Ammon's horn (tissue), 1 donor: ENCODE data around the gene SRPX.

Experiments used
- DNase-seq: peaks from one replicate; pipeline ENCODE4 v3.0.0-alpha.2; 2016; ENCODE audit warnings: low spot score

The SRPX gene

GRCh38 chrX:38206542-38206941, 14.1 kb downstream of the SRPX start:
- peak; percentile 25 for DNase-seq

- DNase-seq: no peak
These were observed 14.6 kb downstream of the SRPX start for GRCh38 chrX:38206036-38206435.

- no peak for DNase-seq
These were observed 15.6 kb downstream of the SRPX start for GRCh38 chrX:38205039-38205438.

DNA sequence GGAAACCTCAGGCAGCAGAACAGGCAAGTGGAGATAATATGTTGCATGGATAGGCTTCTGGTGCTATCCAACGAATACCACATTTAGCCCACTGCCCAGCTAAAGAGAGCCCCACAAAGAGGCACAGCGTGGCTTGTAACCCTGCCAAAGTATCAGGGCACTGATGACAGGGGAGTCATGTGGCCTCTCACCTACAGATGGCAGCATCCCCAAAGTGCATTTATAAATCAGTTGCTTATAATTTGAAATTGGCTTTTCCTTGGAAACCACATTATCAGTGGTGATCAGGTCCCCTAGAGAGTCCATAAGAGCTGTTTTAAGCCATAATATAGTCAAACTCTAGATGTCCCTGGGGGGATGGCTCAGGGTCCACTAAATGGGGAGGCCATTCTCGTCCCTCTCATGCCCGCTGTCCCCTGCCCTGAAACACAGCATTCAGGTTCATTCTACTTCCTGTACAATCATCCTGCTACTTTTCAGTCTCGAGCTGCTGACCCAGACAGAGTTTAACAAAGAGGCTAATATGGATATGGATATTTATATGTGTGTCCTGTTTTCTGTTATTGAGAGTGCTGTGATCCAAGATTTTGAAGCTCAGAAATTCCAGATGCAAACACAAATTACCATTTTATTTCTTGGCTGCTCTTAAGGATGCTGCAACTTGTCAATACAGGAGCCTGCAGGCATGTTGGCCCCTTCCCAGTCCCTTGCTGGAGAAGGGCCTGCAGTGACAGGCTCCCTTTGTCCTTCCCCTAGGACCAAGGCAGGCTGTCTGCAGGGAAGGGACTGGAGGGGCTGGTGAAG, 28.5 kb downstream of the SRPX start:
- peak; percentile 30 for DNase-seq

GRCh38 chrX:38189431-38190250, 31.0 kb downstream of the SRPX start:
- no peak for DNase-seq

GRCh38 chrX:38183596-38183995, 37.1 kb downstream of the SRPX start:
- no peak for DNase-seq

- DNase-seq: no peak
These were observed 39.3 kb downstream of the SRPX start for GRCh38 chrX:38181357-38181756.

DNA sequence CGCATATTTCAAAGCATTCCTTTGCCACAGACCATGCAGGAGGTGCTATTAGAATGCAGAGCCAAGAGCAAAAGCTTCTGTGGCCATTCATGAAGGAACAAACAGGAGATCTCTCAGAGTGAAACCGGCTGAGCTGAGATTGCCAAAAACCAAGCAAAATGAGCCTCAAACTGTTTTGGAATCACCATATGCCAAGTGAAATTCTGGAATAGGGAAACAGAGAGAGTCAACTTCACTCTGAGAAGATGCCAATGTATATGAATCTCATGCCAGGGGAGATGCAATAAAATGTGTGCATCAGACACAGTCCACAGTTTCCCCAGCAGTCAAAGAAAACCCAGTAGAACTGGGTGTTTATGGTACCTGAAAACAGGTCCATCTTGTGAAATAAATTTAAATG, 42.3 kb downstream of the SRPX start:
- DNase-seq: no peak

GRCh38 chrX:38175139-38175538, 45.5 kb downstream of the SRPX start:
- DNase-seq: peak; percentile 43

DNA sequence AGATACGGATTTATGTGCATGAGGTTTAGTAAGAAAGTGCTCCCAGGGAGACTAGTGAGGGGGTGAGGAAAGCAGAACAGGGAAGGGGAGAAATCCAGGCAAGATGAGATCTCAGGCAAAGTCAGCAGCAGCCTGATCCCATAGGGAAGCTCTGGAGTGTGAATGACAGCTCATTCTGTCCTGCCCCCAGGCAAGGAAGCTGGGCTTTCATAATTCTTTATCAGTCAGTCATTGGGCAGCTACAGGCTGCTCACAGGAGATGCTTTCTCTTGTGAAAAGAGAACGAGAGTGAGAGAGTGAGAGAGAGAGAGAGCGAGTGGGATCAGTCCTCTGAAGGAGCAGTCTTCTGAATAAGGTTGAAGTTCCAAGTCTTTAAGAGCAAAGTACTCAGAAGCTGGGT, 48.1 kb downstream of the SRPX start:
- no peak for DNase-seq

GRCh38 chrX:38170556-38170955, 50.1 kb downstream of the SRPX start:
- no peak for DNase-seq

DNA sequence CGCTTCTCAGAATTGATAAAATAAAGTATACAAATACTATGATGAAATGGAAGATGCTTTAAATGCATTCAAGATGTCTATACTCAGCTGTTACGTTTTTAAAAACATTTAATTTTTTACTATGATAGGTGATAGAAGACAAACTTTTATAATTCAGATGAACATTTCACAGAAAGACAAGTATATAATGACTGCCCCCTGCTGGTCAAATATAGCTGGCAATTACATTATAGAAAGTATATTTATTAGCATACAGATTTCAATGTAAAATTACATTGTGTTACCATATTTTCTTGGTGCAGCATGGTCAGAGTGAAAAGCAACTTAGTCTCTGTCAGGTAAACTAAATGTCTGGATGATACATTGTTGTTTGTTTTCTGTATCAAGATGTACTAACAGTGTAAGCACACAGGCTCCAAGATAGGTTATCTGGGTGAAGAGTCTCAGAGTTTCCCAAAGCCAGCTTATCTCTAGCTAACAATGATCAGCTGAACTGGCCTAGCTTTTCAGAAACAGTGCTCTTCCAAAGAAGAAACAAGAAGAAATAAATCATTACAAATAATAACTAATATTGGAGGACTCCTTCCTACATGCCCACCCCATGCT, 54.1 kb downstream of the SRPX start:
- DNase-seq: peak; percentile 5

DNA sequence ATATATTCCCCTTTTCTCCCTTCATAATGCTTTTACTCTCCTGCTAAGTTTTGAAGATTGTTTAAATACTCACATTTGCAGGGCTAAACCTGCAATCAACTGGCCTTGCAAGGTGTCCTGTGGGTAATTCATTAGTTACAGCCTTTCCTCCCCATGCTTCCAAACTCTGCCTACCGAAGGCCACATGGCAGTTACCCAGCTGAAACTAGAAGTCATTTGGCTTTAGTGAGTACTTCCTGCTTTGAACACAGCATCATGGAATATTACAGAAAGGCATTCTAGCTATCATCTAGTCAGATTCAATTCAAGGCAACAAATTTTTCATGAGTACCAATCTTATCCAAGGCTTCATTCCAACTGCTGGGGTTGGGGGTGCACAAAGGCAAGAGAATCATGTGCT, 55.6 kb downstream of the SRPX start:
- DNase-seq: no peak

DNA sequence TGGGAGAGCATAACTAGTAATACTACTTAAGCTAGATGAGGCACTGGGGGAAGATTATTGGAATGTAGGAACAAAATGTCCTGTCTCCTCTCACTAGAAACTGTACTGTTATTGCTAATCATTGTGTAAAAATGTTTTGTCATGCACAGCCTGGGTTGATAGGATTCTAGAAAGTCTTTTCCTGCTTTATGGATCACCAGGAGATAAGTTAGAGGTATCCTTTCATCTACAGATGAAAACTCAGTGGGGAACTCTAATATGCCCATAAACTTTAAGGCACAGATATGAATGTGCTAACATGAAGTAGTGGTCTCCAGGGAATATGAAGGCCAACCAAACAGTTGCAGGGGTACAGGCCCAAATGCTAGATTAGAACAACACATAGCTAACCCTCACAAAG, 57.5 kb downstream of the SRPX start:
- no peak for DNase-seq

- no peak for DNase-seq
These were observed 63.8 kb downstream of the SRPX start for GRCh38 chrX:38156838-38157237.

- DNase-seq: no peak
These were observed 65.9 kb downstream of the SRPX start for GRCh38 chrX:38154818-38155217.

DNA sequence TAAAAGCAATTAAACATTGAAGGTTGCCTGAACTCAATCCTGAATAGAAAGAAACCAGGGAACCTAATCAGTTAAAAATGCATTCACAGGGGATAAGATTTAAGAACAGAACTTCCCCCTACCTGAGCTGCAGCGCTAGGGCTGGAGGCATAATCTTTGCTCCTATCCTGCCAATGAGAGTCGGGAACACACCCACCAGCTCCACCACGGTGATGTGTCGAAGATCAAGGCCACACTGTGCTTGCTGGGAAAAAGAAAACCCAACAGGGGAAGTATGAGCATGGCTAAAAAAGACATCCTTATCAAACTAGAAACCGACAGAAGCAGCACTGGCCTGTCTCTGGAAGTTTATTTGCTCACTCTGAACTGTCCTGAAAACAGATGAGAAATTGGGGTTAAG, 66.3 kb downstream of the SRPX start:
- no peak for DNase-seq

DNA sequence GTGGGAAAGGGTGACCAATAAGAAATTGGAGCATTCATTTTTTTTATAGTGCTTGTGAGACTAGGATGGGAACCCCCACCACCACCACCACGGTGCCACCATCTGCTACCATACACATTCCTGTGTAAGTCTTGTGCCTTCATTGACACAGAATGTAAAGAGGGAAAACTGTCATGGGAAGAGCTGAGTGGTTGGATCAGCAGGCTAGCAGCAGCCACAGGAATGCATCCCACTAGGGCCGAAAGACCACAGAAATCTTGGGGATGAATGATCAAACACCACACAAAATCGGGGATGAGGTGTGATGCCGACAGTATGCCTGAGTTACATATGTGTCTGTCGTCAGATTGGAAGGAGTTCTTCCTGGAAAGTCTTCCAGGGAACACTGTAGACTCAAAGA, 69.2 kb downstream of the SRPX start:
- no peak for DNase-seq

DNA sequence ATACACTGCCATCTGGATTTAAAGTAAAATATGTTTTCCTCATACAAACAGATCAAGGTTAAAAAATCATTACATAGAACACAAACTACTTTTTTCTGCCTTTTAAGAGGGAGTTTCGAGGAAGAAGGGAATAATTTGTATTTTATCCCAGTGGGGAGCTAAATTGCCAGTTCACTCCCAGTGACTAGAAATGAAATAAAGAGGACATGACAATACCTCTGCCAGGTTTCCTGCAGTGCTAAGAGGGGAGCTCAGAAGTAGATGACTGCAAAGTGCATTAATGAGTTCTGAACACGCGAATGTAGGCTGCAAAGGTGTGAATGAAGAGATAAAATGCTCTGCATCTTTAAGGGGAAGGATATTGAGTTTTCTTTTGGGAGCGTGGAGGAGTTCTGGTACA, 69.7 kb downstream of the SRPX start:
- DNase-seq: no peak

DNA sequence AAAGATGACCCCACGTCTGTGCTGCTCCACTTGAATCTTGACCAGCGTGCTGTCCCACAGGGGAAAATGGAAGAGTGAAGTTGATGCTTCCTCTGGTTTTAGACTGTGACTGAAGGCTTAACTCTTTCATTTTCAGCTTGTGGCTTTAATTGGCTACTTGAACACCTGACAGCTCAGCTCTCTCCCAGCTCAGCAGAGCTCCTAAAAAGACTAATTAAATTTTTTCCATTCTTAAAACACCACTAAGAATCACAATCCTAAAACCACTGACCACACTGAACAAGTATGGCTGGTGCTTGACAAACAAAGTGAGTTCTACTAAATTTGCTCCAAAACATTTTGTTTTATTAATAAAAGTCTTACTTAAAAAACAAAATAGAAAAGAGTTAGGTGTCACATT, 71.7 kb downstream of the SRPX start:
- DNase-seq: no peak

DNA sequence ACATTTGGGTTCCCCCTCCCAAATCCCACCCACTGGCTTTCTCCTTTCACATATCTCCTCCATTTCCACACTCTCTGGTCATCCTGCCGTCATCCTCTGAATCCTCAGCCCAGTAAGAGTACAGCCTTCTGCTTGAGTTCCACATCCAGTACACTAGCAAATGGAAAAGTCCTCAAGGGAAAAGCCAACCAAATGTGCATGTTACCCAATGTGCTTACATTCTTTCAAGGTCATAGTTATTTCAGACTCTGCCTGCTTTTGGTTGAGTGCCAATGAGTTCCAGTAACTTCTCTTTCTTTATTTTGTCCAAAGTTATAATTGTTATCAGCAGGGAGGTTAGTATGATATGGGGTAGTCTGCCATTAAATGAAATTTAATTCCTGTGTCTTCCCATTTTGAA, 78.1 kb downstream of the SRPX start:
- DNase-seq: no peak

DNA sequence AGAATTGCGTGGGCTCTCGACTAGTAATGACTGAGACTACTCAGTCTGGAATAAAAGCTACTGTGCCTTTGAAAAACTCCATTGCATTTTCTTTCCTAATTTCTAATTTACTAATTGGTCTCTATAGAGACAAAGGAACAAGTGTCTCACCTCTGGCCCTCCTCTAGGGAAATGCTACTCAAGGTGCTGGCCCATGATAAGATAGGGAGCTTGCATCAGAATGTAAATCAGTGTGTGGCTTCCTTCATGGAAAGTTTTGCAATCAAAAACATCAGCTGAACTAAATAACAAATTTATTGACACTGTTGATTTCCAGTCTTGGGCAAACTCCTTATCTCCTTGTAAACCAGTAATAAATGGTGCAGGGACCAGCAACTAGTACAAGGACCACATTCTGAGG, 81.8 kb downstream of the SRPX start:
- DNase-seq: no peak
